ENCODE measurements around the gene FIP1L1. TPM values are rescaled to one million over a fixed set of nuclear protein-coding genes. Genes with fewer than 3 reads are reported as not detected.

Gene FIP1L1
- total RNA-seq, 2 experiments from 2014 or later: 50.9 to 53.1 TPM

DNA sequence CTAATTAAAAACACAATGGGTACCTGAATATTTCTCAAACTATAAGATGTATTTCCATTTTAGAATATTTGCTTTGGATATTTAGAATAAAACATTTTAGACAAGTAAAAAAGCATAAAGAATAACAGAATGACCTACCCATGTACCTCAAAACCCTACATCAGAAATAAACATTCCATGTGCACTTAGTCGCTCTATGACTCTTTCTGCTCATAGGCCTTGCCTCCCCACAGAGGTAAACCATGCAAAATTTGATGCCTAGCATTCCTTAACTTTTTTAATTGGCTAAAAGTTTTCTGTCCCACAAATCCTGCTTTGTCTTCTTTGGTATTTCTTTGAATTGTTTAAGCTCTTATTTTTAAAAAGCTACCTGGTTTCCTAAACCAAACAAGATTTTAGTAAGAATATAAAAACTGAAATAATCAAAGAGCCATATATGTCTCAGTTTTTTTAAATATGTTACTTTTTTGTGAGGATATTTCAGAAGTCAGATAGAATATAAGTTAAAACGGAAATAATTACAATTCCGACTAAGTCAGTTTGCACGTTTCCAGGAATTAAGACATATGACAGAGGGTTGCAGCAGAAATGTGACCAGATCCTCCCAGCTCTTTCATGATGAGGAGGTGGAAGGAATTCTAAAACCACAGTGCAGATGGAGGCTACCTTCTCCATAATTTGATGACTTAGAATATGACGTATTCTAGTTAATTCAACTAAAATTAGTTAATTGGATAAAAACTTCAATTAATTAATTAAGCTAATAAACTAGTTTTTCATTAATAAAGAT, 102.5 kb downstream of the FIP1L1 start:
- Histone ChIP-seq H3K9me3 (ENCODE audit: control insufficient read depth in 1 of 2, insufficient read depth in 1 of 2, low read length in 2 of 2) (no peaks in the 10 kb centered on the region), H3K36me3 (ENCODE audit: insufficient read depth, low read length) (no peaks in the 10 kb centered on the region), H3K4me3 (ENCODE audit: low read length) (no peak overlapping the region), H3K27me3 (ENCODE audit: control insufficient read depth in 1 of 2, insufficient read depth in 2 of 2, low read length in 2 of 2) (peaks cover 0 to 2% of the 10 kb centered on the region in 2 experiments), H3K4me1 (ENCODE audit: insufficient read depth, low read length) (no peaks in the 10 kb centered on the region), H3K27ac (ENCODE audit: low read depth in 1 of 2, low read length in 2 of 2) (no peak overlapping the region)
- POLR2A ChIA-PET: no interaction called here
- Mint-ChIP-seq H3K36me3 (ENCODE audit: low read depth) (no peaks in the 10 kb centered on the region), H3K27me3 (peaks cover 18% of the 10 kb centered on the region), H3K4me1 (ENCODE audit: low read depth) (no peaks in the 10 kb centered on the region), H3K4me3 (no peak overlapping the region), H3K9me3 (no peaks in the 10 kb centered on the region), H3K27ac (no peak overlapping the region)
- intact Hi-C loops (cut with DNase I, micrococcal nuclease): no loop called here
- ATAC-seq (ENCODE audit: poor library complexity) (no peak), DNase-seq (no peak)
- CTCF ChIA-PET: no interaction called here
- TF ChIP-seq, protein P1, sequence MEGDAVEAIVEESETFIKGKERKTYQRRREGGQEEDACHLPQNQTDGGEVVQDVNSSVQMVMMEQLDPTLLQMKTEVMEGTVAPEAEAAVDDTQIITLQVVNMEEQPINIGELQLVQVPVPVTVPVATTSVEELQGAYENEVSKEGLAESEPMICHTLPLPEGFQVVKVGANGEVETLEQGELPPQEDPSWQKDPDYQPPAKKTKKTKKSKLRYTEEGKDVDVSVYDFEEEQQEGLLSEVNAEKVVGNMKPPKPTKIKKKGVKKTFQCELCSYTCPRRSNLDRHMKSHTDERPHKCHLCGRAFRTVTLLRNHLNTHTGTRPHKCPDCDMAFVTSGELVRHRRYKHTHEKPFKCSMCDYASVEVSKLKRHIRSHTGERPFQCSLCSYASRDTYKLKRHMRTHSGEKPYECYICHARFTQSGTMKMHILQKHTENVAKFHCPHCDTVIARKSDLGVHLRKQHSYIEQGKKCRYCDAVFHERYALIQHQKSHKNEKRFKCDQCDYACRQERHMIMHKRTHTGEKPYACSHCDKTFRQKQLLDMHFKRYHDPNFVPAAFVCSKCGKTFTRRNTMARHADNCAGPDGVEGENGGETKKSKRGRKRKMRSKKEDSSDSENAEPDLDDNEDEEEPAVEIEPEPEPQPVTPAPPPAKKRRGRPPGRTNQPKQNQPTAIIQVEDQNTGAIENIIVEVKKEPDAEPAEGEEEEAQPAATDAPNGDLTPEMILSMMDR (IDR thresholded peaks at IDR 0.05): no peak

DNA sequence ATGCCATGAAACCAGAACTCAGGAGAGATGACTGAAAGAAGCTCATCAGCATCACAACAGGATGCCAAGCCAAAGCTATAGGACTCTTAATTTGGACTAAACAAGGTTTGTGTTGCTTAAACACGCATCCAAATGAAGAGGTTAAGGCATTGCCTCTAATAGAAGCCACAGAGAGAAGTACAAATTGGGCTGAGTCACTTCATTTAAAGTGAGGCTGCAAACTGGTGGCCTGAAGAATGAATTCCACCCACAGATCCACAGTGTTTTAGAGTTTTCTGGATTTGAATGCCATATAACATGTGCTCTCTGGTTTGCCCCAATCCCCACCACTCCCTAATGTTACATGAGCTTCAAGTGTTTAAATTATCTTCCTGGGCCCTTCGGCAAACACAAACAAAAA, 103.5 kb downstream of the FIP1L1 start:
- Mint-ChIP-seq H3K27ac (no peak overlapping the region), H3K4me1 (ENCODE audit: low read depth) (no peaks in the 10 kb centered on the region), H3K9me3 (no peaks in the 10 kb centered on the region), H3K4me3 (no peak overlapping the region), H3K36me3 (ENCODE audit: low read depth) (no peaks in the 10 kb centered on the region), H3K27me3 (peaks cover 19% of the 10 kb centered on the region)
- intact Hi-C loops (cut with DNase I, micrococcal nuclease): no loop called here
- DNase-seq (no peak), ATAC-seq (ENCODE audit: poor library complexity) (no peak)
- Histone ChIP-seq H3K4me1 (ENCODE audit: insufficient read depth, low read length) (no peaks in the 10 kb centered on the region), H3K9me3 (ENCODE audit: control insufficient read depth in 1 of 2, insufficient read depth in 1 of 2, low read length in 2 of 2) (no peaks in the 10 kb centered on the region), H3K27me3 (ENCODE audit: control insufficient read depth in 1 of 2, insufficient read depth in 2 of 2, low read length in 2 of 2) (peaks cover 0 to 2% of the 10 kb centered on the region in 2 experiments), H3K27ac (ENCODE audit: low read depth in 1 of 2, low read length in 2 of 2) (no peak overlapping the region), H3K36me3 (ENCODE audit: insufficient read depth, low read length) (no peaks in the 10 kb centered on the region), H3K4me3 (ENCODE audit: low read length) (no peak overlapping the region)
- TF ChIP-seq, protein P1 (IDR thresholded peaks at IDR 0.05): no peak
- CTCF ChIA-PET: no interaction called here
- POLR2A ChIA-PET: no interaction called here

DNA sequence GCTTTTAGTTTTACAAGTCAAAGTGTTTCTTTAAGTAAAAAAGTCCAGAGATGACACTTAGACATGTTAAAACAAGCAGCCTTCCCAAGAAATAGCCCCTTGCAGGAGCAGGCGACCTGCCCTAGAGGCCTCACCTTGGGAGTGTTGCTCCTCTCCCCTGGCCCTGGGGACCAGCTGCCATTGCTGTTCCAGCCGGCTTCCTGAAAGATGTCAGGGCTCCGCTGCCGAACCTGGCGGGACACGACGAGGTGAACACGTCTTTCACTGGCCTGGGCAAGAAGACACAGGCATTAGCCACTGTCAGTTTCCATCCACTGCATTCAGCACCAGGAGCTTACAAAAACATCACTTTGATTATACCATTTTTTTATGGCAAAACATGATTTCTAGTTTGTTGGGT, 104.1 kb downstream of the FIP1L1 start:
- H3K36me3 Mint-ChIP-seq (ENCODE audit: low read depth): no peaks in the 10 kb centered on the region
- peaks cover 20% of the 10 kb centered on the region for H3K27me3 Mint-ChIP-seq
- ChIA-PET POLR2A (no interaction called here), CTCF (no interaction called here)
- peaks cover 0 to 3% of the 10 kb centered on the region in 2 experiments for H3K9me3 ChIP-seq (ENCODE audit: control insufficient read depth in 1 of 2, insufficient read depth in 1 of 2, low read length in 2 of 2)
- TF ChIP-seq, protein P1 (IDR thresholded peaks at IDR 0.05): no peak
- no peak overlapping the region for H3K27ac Mint-ChIP-seq
- H3K27me3 ChIP-seq (ENCODE audit: control insufficient read depth in 1 of 2, insufficient read depth in 2 of 2, low read length in 2 of 2): peaks cover 0 to 2% of the 10 kb centered on the region in 2 experiments
- no peak overlapping the region for H3K27ac ChIP-seq (ENCODE audit: low read depth in 1 of 2, low read length in 2 of 2)
- H3K4me3 Mint-ChIP-seq: no peak overlapping the region
- DNase-seq (no peak), ATAC-seq (ENCODE audit: poor library complexity) (no peak)
- H3K4me1 ChIP-seq (ENCODE audit: insufficient read depth, low read length): no peaks in the 10 kb centered on the region
- intact Hi-C loops (cut with DNase I, micrococcal nuclease): no loop called here
- no peaks in the 10 kb centered on the region for H3K36me3 ChIP-seq (ENCODE audit: insufficient read depth, low read length)
- H3K4me3 ChIP-seq (ENCODE audit: low read length): no peak overlapping the region
- H3K4me1 Mint-ChIP-seq (ENCODE audit: low read depth): no peaks in the 10 kb centered on the region
- H3K9me3 Mint-ChIP-seq: no peaks in the 10 kb centered on the region
